Type B pancreatic cell (in vitro differentiated cells): ENCODE data around the gene APBA3. TPM values are rescaled to one million over a fixed set of nuclear protein-coding genes. Genes with fewer than 3 reads are reported as not detected.

Experiments used
- DNase-seq: peaks from one replicate; pipeline ENCODE4 v3.0.0; 2021; ENCODE audit warnings: mixed read lengths; ENCODE audit not compliant: unreplicated experiment; ENCODE audit errors: extremely low spot score
- H3K27ac Mint-ChIP-seq: 2 replicates; pipeline ENCODE4 v1.8.0; 2021; ENCODE audit warnings: mild to moderate bottlenecking, mixed read lengths
- H3K27me3 Mint-ChIP-seq: 2 replicates; pipeline ENCODE4 v1.8.0; 2021; ENCODE audit warnings: mixed read lengths
- H3K36me3 Mint-ChIP-seq: 2 replicates; pipeline ENCODE4 v1.8.0; 2021; ENCODE audit warnings: mixed read lengths
- H3K4me1 Mint-ChIP-seq: one replicate; pipeline ENCODE4 v1.8.0; 2021; ENCODE audit warnings: mixed read lengths; ENCODE audit not compliant: unreplicated experiment
- H3K4me3 Mint-ChIP-seq: 2 replicates; pipeline ENCODE4 v1.8.0; 2021; ENCODE audit warnings: mild to moderate bottlenecking, mixed read lengths
- H3K9me3 Mint-ChIP-seq: 2 replicates; pipeline ENCODE4 v1.8.0; 2021; ENCODE audit warnings: mixed read lengths
- CTCF ChIP-seq: fragments of 200-600 bp; sonication (generic); conservative IDR thresholded peaks from 2 replicates; pipeline ENCODE4 v1.5.0; 2021; ENCODE audit warnings: antibody characterized with exemption, mild to moderate bottlenecking
- total RNA-seq: library from RNA; stranded (reverse); gene quantifications from 2 replicates; pipeline ENCODE4 v1.2.1, GENCODE V29; 2021; ENCODE audit warnings: low replicate concordance

The APBA3 gene
- total RNA-seq, 1 donor from 2014 or later = 28.5 TPM

DNA sequence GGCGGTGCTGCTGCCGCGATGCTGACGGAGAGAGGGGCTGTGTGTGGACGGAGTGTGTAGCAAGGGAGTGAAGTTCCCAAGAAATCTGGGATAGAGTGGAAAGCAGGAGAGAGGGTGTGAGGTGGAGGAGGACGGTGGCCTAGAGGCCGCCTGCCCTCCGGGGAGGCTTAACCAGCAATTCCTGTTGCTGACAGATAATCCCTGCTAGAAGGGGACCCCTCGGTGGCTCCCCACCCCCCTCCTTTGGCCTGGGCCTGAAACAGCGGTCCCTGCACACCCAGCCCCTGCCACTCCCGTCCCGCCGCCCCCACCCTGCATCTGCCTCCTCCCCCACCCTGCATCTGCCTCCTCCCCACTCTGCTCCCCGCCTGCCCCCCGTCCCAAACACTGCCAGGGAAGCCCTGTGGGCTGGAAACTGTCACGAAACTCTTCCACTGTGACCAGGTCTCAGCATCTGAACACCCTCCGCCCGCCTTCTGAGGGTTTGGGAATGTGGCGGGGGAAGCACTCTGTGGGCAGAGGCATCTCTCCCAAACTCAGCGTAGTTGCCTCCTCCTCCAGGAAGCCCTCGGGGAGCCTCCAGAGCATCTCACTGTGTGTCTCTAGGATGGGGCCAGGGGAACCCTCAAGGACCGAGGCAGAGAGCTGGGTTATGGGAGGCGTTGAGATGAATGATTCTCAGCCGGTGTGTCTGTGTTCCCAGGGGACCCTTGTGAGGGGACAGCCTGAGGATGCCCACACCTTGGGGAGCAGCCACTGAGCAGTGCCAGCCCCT is 41.8 kb upstream of the APBA3 start:
- Mint-ChIP-seq H3K27me3 (peaks cover 49% of the 10 kb centered on the region), H3K4me1 (no peaks in the 10 kb centered on the region), H3K9me3 (no peaks in the 10 kb centered on the region), H3K4me3 (no peak overlapping the region), H3K27ac (no peak overlapping the region), H3K36me3 (no peaks in the 10 kb centered on the region)
- no peak for DNase-seq
- TF ChIP-seq CTCF = no peak

DNA sequence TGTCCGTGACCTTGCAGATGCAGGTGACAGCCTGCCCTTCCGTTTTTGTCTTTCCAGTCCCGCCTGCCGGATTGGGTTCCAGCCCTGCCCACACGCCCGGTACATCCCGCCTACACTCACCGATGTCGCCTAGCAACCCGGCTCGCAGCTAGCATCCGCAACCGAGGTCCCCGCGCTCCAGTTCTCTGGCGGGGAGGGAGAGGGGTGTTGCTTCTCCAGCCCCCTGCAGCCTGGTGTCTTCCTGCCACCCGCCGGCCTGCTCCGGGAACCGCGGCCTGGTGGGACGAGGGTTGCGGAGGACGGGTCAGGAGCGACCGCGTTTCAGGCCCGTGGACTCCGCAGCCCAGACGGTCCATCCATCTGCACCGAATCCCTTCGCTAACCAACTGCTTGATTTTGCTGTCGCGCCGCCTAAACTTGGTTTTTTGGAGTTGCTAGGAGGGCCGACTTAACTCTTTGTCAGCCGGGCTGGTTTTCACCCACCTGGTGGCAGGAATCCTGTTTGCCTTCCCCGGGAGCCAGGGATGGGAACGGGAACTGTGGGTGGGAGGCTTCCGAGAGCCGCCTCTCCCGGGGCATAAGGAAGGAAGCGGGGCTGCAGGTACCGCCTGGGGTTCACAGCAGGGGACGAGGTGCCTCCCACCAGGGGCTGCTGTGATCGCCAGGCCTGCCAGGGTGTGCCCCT is 40.1 kb upstream of the APBA3 start:
- peak; percentile 58 for TF ChIP-seq CTCF
- Mint-ChIP-seq H3K4me3 (no peak overlapping the region), H3K36me3 (no peaks in the 10 kb centered on the region), H3K4me1 (no peaks in the 10 kb centered on the region), H3K27me3 (peaks cover 56% of the 10 kb centered on the region), H3K27ac (no peak overlapping the region), H3K9me3 (peaks cover 4% of the 10 kb centered on the region)
- DNase-seq = no peak

DNA sequence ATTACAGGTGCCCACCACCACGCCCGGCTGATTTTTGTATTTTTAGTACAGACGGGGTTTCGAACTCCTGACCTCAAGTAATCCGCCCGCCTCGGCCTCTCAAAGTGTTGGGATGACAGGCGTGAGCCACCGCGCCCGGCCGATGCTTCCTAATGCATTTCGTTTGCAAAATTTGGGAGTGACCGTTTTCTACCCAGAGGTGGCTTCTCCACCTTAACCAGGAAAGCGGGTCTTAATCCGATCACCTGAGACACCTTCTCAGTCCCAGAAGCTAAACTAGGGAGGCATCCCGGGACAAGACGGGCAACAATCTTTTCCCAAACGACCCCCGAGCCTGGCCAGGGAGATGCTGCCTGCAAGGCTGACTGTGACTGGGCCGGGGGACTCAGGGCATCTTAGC is 39.5 kb upstream of the APBA3 start:
- H3K27ac Mint-ChIP-seq = no peak overlapping the region
- H3K9me3 Mint-ChIP-seq = peaks cover 6% of the 10 kb centered on the region
- no peaks in the 10 kb centered on the region for H3K4me1 Mint-ChIP-seq
- H3K36me3 Mint-ChIP-seq = no peaks in the 10 kb centered on the region
- H3K4me3 Mint-ChIP-seq = no peak overlapping the region
- TF ChIP-seq CTCF = no peak
- peaks cover 56% of the 10 kb centered on the region for H3K27me3 Mint-ChIP-seq
- DNase-seq = no peak

GRCh38 chr19:3798137-3798536 is 36.6 kb upstream of the APBA3 start:
- no peak overlapping the region for H3K27ac Mint-ChIP-seq
- H3K27me3 Mint-ChIP-seq = peaks cover 53% of the 10 kb centered on the region
- no peaks in the 10 kb centered on the region for H3K36me3 Mint-ChIP-seq
- H3K9me3 Mint-ChIP-seq = peaks cover 6% of the 10 kb centered on the region
- H3K4me1 Mint-ChIP-seq = no peaks in the 10 kb centered on the region
- no peak for TF ChIP-seq CTCF
- no peak for DNase-seq
- H3K4me3 Mint-ChIP-seq = no peak overlapping the region

GRCh38 chr19:3796358-3796757 is 34.9 kb upstream of the APBA3 start:
- DNase-seq = no peak
- Mint-ChIP-seq H3K27ac (no peak overlapping the region), H3K4me3 (no peak overlapping the region), H3K4me1 (no peaks in the 10 kb centered on the region), H3K9me3 (peaks cover 6% of the 10 kb centered on the region), H3K27me3 (peaks cover 44% of the 10 kb centered on the region), H3K36me3 (no peaks in the 10 kb centered on the region)
- TF ChIP-seq CTCF = no peak
